ENCODE results near the gene RFPL3.

GRCh38 chr22:32401486-32401885 lies 43.8 kb downstream of the RFPL3 start:
- no peak for TF ChIP-seq WT1 (tag by site-specific recombination; IDR thresholded peaks at IDR 0.05)
- no peak for TF ChIP-seq RBAK (tag by site-specific recombination; IDR thresholded peaks at IDR 0.05)
- no peak for TF ChIP-seq CTCF (tag by site-specific recombination; IDR thresholded peaks at IDR 0.05)
- no peak for TF ChIP-seq ZNF324 (tag by site-specific recombination; IDR thresholded peaks at IDR 0.05)
